SK-N-SH (cell line): ENCODE results near the gene EYA2.

Experiments used
- EZH2phosphoT487 ChIP-seq: fragments of 200-600 bp; sonication (generic); IDR thresholded peaks from 2 replicates; pipeline ENCODE4 v1.6.1; 2017; ENCODE audit warnings: low read depth, mixed run types, mild to moderate bottlenecking, antibody characterized with exemption, moderate library complexity, borderline replicate concordance
- TF ChIP-seq, protein P1 (sequence below): fragments of 200-600 bp; sonication (generic); IDR thresholded peaks from 2 replicates; pipeline ENCODE4 v1.6.1; 2017; ENCODE audit warnings: antibody characterized with exemption, mild to moderate bottlenecking, moderate library complexity

DNA sequence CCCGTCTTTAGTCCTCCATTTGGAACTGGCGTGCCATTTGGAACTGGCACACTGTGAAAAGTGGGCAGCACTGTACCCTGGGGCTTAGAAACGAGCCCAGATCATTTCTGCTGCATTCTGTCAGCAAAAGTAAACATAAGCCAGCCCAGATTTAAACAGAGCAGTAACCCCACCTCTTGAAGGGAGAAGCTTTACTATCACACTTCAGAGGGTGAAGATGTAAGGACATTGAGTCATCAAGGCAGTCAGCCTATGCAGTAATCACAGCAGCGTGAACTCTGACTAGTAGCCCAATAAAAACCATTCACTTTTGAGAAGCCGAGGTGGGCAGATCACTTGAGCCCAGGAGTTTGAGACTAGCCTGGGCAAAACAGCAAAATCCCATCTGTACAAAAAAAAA is 216.9 kb downstream of the EYA2 start:
- no peak for TF ChIP-seq EZH2phosphoT487
- TF ChIP-seq, protein P1, sequence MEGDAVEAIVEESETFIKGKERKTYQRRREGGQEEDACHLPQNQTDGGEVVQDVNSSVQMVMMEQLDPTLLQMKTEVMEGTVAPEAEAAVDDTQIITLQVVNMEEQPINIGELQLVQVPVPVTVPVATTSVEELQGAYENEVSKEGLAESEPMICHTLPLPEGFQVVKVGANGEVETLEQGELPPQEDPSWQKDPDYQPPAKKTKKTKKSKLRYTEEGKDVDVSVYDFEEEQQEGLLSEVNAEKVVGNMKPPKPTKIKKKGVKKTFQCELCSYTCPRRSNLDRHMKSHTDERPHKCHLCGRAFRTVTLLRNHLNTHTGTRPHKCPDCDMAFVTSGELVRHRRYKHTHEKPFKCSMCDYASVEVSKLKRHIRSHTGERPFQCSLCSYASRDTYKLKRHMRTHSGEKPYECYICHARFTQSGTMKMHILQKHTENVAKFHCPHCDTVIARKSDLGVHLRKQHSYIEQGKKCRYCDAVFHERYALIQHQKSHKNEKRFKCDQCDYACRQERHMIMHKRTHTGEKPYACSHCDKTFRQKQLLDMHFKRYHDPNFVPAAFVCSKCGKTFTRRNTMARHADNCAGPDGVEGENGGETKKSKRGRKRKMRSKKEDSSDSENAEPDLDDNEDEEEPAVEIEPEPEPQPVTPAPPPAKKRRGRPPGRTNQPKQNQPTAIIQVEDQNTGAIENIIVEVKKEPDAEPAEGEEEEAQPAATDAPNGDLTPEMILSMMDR: no peak
